GM21515 (cell line): Measurements from ENCODE around the gene NCK1.
A peak's percentile ranks its signal among the peaks of the same experiment; 100 is the strongest.

ENCODE experiments used
- ATAC-seq: cut with Tn5 transposase; IDR thresholded peaks from one replicate; pipeline ENCODE4 v1.9.1; 2021; ENCODE audit not compliant: unreplicated experiment

The NCK1 gene

GRCh38 chr3:136906725-136907124, 44.7 kb downstream of the NCK1 start:
- no peak for ATAC-seq

- no peak for ATAC-seq
Observed at GRCh38 chr3:136908297-136908696, 46.3 kb downstream of the NCK1 start.

GRCh38 chr3:136909187-136909586, 47.2 kb downstream of the NCK1 start:
- no peak for ATAC-seq

- no peak for ATAC-seq
Observed at GRCh38 chr3:136910697-136911096, 48.7 kb downstream of the NCK1 start.

GRCh38 chr3:136913168-136913567, 51.2 kb downstream of the NCK1 start:
- no peak for ATAC-seq

- no peak for ATAC-seq
Observed at GRCh38 chr3:136914739-136915138, 52.7 kb downstream of the NCK1 start.

- ATAC-seq: no peak
Observed at GRCh38 chr3:136916223-136916622, 54.2 kb downstream of the NCK1 start.

- ATAC-seq: no peak
Observed at GRCh38 chr3:136919799-136920580, 58.0 kb downstream of the NCK1 start.

- no peak for ATAC-seq
Observed at GRCh38 chr3:136920904-136921611, 59.0 kb downstream of the NCK1 start.

- no peak for ATAC-seq
Observed at GRCh38 chr3:136925425-136926190, 63.6 kb downstream of the NCK1 start.

- no peak for ATAC-seq
Observed at GRCh38 chr3:136928240-136928639, 66.2 kb downstream of the NCK1 start.

- no peak for ATAC-seq
Observed at GRCh38 chr3:136929977-136930670, 68.1 kb downstream of the NCK1 start.

GRCh38 chr3:136931606-136932005, 69.6 kb downstream of the NCK1 start:
- no peak for ATAC-seq

GRCh38 chr3:136932523-136932922, 70.5 kb downstream of the NCK1 start:
- peak; percentile 53 for ATAC-seq

- peak; percentile 18 for ATAC-seq
Observed at GRCh38 chr3:136932978-136933772, 71.2 kb downstream of the NCK1 start.

GRCh38 chr3:136937175-136937574, 75.2 kb downstream of the NCK1 start:
- ATAC-seq: no peak

- ATAC-seq: no peak
Observed at GRCh38 chr3:136937851-136938250, 75.8 kb downstream of the NCK1 start.

- ATAC-seq: no peak
Observed at GRCh38 chr3:136938334-136938733, 76.3 kb downstream of the NCK1 start.

- ATAC-seq: no peak
Observed at GRCh38 chr3:136939489-136939888, 77.5 kb downstream of the NCK1 start.

- ATAC-seq: no peak
Observed at GRCh38 chr3:136942803-136943202, 80.8 kb downstream of the NCK1 start.
